Fibroblast of villous mesenchyme (primary cell): ENCODE results near the gene EMCN. TPM values are rescaled to one million over a fixed set of nuclear protein-coding genes. Genes with fewer than 3 reads are reported as not detected.

Experiments
- DNase-seq: peaks from one replicate; pipeline ENCODE4 v3.0.0-alpha.2; 2010; ENCODE audit warnings: low read depth
- H3K4me3 ChIP-seq: 2 replicates; pipeline ENCODE4 v1.5.1; 2011; ENCODE audit warnings: low read depth, mild to moderate bottlenecking, low read length
- CTCF ChIP-seq: IDR thresholded peaks from 2 replicates; pipeline ENCODE4 v1.5.1; 2012; ENCODE audit warnings: low read depth, mild to moderate bottlenecking, low read length; ENCODE audit not compliant: insufficient read depth
- total RNA-seq: library from RNA; depleted of rRNA; stranded (reverse); fragments of >200 nt; gene quantifications from 2 replicates; pipeline ENCODE4 v1.2.3, GENCODE V29; 2012

EMCN gene
- not detected in 2 replicates for total RNA-seq

GRCh38 chr4:100517864-100518341 lies at the start of gene EMCN:
Gene EMCN, minus strand, starts transcription at chr4:100518022. Its CDS starts 108 bp downstream, at chr4:100517914.
- H3K4me3 ChIP-seq, result no peak within 1 kb of the TSS
- peak; percentile 48 for DNase-seq
- no peak for TF ChIP-seq CTCF

- H3K4me3 ChIP-seq, result no peak overlapping the region
- no peak for TF ChIP-seq CTCF
- DNase-seq, result no peak
These were observed 48.6 kb upstream of the EMCN start for GRCh38 chr4:100566396-100566795.

- no peak for DNase-seq
- no peak overlapping the region for H3K4me3 ChIP-seq
- TF ChIP-seq CTCF, result no peak
These were observed 39.5 kb upstream of the EMCN start for GRCh38 chr4:100557306-100557705.

GRCh38 chr4:100555611-100556337 lies 38.0 kb upstream of the EMCN start:
- no peak for TF ChIP-seq CTCF
- peak; percentile 13 for DNase-seq
- H3K4me3 ChIP-seq, result no peak overlapping the region

- H3K4me3 ChIP-seq, result no peak overlapping the region
- no peak for DNase-seq
- TF ChIP-seq CTCF, result no peak
These were observed 30.4 kb upstream of the EMCN start for GRCh38 chr4:100548200-100548560.

- no peak overlapping the region for H3K4me3 ChIP-seq
- TF ChIP-seq CTCF, result no peak
- DNase-seq, result no peak
These were observed 29.8 kb upstream of the EMCN start for GRCh38 chr4:100547541-100548199.

- DNase-seq, result no peak
These were observed 27.6 kb upstream of the EMCN start for GRCh38 chr4:100545427-100545826.

More at GRCh38 chr4:100545427-100545826, 27.6 kb upstream of the EMCN start:
- H3K4me3 ChIP-seq, result no peak overlapping the region
- no peak for TF ChIP-seq CTCF
